K562 (cell line): Measurements from ENCODE around the gene CRIP1. TPM values are rescaled to one million over a fixed set of nuclear protein-coding genes. Genes with fewer than 3 reads are reported as not detected.

Source experiments
- ATAC-seq: fragments of 200-7000 bp; cut with Tn5 transposase; 3 replicates; pipeline ENCODE4 v1.9.1; 2020; ENCODE audit warnings: moderate library complexity
- BruUV-seq: library from RNA; stranded (reverse); fragments of 400-500 nt; replicated peaks from 2 replicates; lab custom pipeline; 2021; lab: Mats Ljungman, UMichigan
- CTCF ChIA-PET: fragments of 300-600 bp; formaldehyde crosslinking; extraction: SDS; loops from one replicate; lab custom pipeline; 2021; ENCODE audit warnings: low intra/inter-chr PET ratio; lab: Yijun Ruan, JAX
- POLR2A ChIA-PET: fragments of 300-600, 350-650 bp; sonication (Branson Sonifier 250); formaldehyde crosslinking; extraction: SDS; loops from one replicate; lab custom pipeline; 2021; ENCODE audit warnings: antibody characterized with exemption, inconsistent platforms; lab: Yijun Ruan, JAX
- DNase-seq, 4 experiments: peaks; one replicate each; pipeline versions ENCODE4 v3.0.0 to v3.0.0-alpha.2; 2011 to 2018; ENCODE audit warnings: low spot score in 3 of 4, mixed read lengths in 3 of 4; ENCODE audit errors: extremely low read depth in 1 of 4
- FAIRE-seq: peaks from 2 replicates; lab custom pipeline; 2011; peaks lifted over from hg19 to GRCh38; lab: Jason Lieb, UNC
- H2AFZ ChIP-seq: 2 replicates; pipeline ENCODE4 v1.6.0; 2011; ENCODE audit warnings: low read depth, low read length, control low read depth, inconsistent platforms
- H3K27ac ChIP-seq: fragments of 200-600 bp; 3 replicates; pipeline ENCODE4 v1.8.0; 2011; ENCODE audit warnings: low read depth, mild to moderate bottlenecking, control low read depth, inconsistent platforms, low read length, moderate library complexity, mixed read lengths; ENCODE audit errors: extremely low read depth
- H3K27me3 ChIP-seq, 2 experiments: fragments of 300-600 bp in 1 of 2; 2 replicates in 1 of 2; 3 replicates in 1 of 2; pipeline versions ENCODE4 v1.6.0 to v1.8.0; 2011; ENCODE audit warnings: inconsistent platforms in 2 of 2, low read length in 2 of 2, mild to moderate bottlenecking in 1 of 2, mixed read lengths in 1 of 2, moderate library complexity in 1 of 2; ENCODE audit not compliant: control insufficient read depth in 2 of 2, insufficient read depth in 2 of 2
- H3K36me3 ChIP-seq: fragments of 300-600 bp; 3 replicates; pipeline ENCODE4 v1.8.0; 2011; ENCODE audit warnings: mild to moderate bottlenecking, low read length, inconsistent platforms; ENCODE audit not compliant: control insufficient read depth, insufficient read depth
- H3K4me1 ChIP-seq, 2 experiments: fragments of 200-600 bp in 1 of 2; replicated peaks in 1 of 2; 2 replicates in 1 of 2; 3 replicates in 1 of 2; pipeline versions ENCODE4 v1.5.1 to v1.8.0; 2011; ENCODE audit warnings: inconsistent platforms in 2 of 2, low read length in 2 of 2, mild to moderate bottlenecking in 1 of 2, mixed read lengths in 1 of 2, moderate library complexity in 1 of 2; ENCODE audit not compliant: control insufficient read depth in 2 of 2, insufficient read depth in 2 of 2
- H3K4me2 ChIP-seq: 2 replicates; pipeline ENCODE4 v1.6.1; 2011; ENCODE audit warnings: low read length, control low read depth, inconsistent platforms, mixed read lengths; ENCODE audit not compliant: insufficient read depth
- H3K4me3 ChIP-seq: fragments of 200-600 bp; sonication (generic), shearing (Covaris generic); 2 replicates; pipeline ENCODE4 v1.5.1; 2016; ENCODE audit warnings: control low read depth, inconsistent platforms
- H3K79me2 ChIP-seq: fragments of 200-600 bp; 3 replicates; pipeline ENCODE4 v1.8.0; 2011; ENCODE audit warnings: low read length, inconsistent platforms; ENCODE audit not compliant: control insufficient read depth, insufficient read depth
- H3K9ac ChIP-seq, 2 experiments: 2 replicates each; pipeline versions ENCODE4 v1.6.0 to v1.6.1; 2011; ENCODE audit warnings: low read depth in 2 of 2, low read length in 2 of 2, control low read depth in 1 of 2, inconsistent platforms in 1 of 2, mild to moderate bottlenecking in 1 of 2, mixed read lengths in 1 of 2; ENCODE audit not compliant: insufficient read depth in 1 of 2
- H3K9me1 ChIP-seq: one replicate; pipeline ENCODE4 v1.6.0; 2011; ENCODE audit warnings: inconsistent platforms, mild to moderate bottlenecking, low read length, moderate library complexity; ENCODE audit not compliant: control insufficient read depth, insufficient read depth
- H3K9me3 ChIP-seq: replicated peaks from 2 replicates; pipeline ENCODE4 v1.5.1; 2011; ENCODE audit warnings: low read depth, low read length, inconsistent platforms; ENCODE audit not compliant: control insufficient read depth, insufficient read depth
- H4K20me1 ChIP-seq: replicated peaks from 2 replicates; pipeline ENCODE4 v1.6.1; 2011; ENCODE audit warnings: low read length, inconsistent platforms, mixed read lengths; ENCODE audit not compliant: control insufficient read depth, insufficient read depth
- DPF2 ChIP-seq: fragments of 450-650 bp; IDR thresholded peaks from 2 replicates; pipeline ENCODE4 v1.6.1; 2016
- FOXJ3 ChIP-seq: sonication (generic); formaldehyde crosslinking; IDR thresholded peaks from 2 replicates; pipeline ENCODE4 v1.4.0; 2020; ENCODE audit warnings: mild to moderate bottlenecking, missing genetic modification reagents
- HNRNPUL1 ChIP-seq: fragments of 200-400 bp; formaldehyde crosslinking; IDR thresholded peaks from 2 replicates; pipeline ENCODE4 v1.6.1; 2017; ENCODE audit warnings: low read length
- MED1 ChIP-seq: sonication (generic); formaldehyde crosslinking; IDR thresholded peaks from 2 replicates; pipeline ENCODE4 v1.8.1; 2023; ENCODE audit warnings: missing genetic modification reagents, borderline replicate concordance
- NUFIP1 ChIP-seq: fragments of 450-650 bp; IDR thresholded peaks from 2 replicates; pipeline ENCODE4 v1.6.1; 2018; ENCODE audit not compliant: partially characterized antibody
- XRCC4 ChIP-seq: IDR thresholded peaks from one replicate; pipeline ENCODE4 v1.6.1; 2011; ENCODE audit not compliant: insufficient read depth, insufficient read length; ENCODE audit errors: extremely low read depth
- YY1 ChIP-seq, 3 experiments: IDR thresholded peaks; 2 replicates each; pipeline ENCODE4 v1.6.1; 2011; ENCODE audit warnings: low read length in 2 of 3, mild to moderate bottlenecking in 2 of 3, moderate library complexity in 2 of 3, borderline replicate concordance in 1 of 3, control low read depth in 1 of 3, low read depth in 1 of 3; ENCODE audit not compliant: insufficient read depth in 3 of 3, insufficient replicate concordance in 2 of 3, control insufficient read depth in 1 of 3, insufficient read length in 1 of 3; ENCODE audit errors: extremely low read depth in 1 of 3
- ZNF76 ChIP-seq: fragments of 250-450 bp; sonication (Bioruptor Pico); IDR thresholded peaks from 2 replicates; pipeline ENCODE4 v1.4.0; 2020; ENCODE audit warnings: mild to moderate bottlenecking, moderate library complexity, borderline replicate concordance
- WGBS: fragments of 100-300 bp; shearing (Covaris generic); methylation state at CpG from one replicate; pipeline ENCODE4 v1.1.6; 2016; ENCODE audit warnings: low coverage, mixed read lengths; ENCODE audit not compliant: insufficient coverage; ENCODE audit errors: missing lambda C conversion rate; 5-methylcytosine and 5-hydroxymethylcytosine counted together
- in situ Hi-C: fragments of 300-500 bp; cut with MboI; formaldehyde crosslinking; loops from 4 replicates; pipeline ENCODE4 v1.15.0; 2018; ENCODE audit warnings: inconsistent platforms, mixed read lengths
- intact Hi-C: fragments of 100-400 bp; cut with micrococcal nuclease; formaldehyde crosslinking; loops from 2 replicates; pipeline ENCODE4 v1.14.2; 2022
- polyA plus RNA-seq, 8 experiments: library from polyadenylated mRNA; depleted of rRNA in 4 of 8; stranded (reverse) in 5 of 8; unstranded in 3 of 8; fragments of >200 nt; fragmentation: Nextera tagmentation in 2 of 8; fragmentation: Illumina TruSeq in 1 of 8; extraction: Ambion mirVana in 2 of 8; extraction: Trizol in 1 of 8; gene quantifications; 2 replicates each; pipeline versions ENCODE4 v1.2.1 to v1.2.3, GENCODE V29; 2011 to 2014; ENCODE audit warnings: inconsistent platforms in 1 of 8, missing spikeins in 1 of 8
- total RNA-seq, 7 experiments: library from RNA; depleted of rRNA in 6 of 7; stranded (reverse); fragments of >200 nt in 6 of 7; fragmentation: Illumina TruSeq in 2 of 7; extraction: Trizol in 2 of 7; gene quantifications; 2 replicates each; pipeline versions ENCODE4 v1.2.1 to v1.2.3, GENCODE V29; 2011 to 2021; ENCODE audit warnings: low replicate concordance in 1 of 7
- TF ChIP-seq, protein P1 (sequence below): fragments of 200-800 bp; sonication (Bioruptor generic); IDR thresholded peaks from 2 replicates; pipeline ENCODE4 v1.6.1; 2017; ENCODE audit warnings: missing genetic modification characterization, missing compliant biosample characterization
- TF ChIP-seq, protein P2 (sequence below), 2 experiments: fragments of 450-650 bp; formaldehyde crosslinking in 1 of 2; IDR thresholded peaks; 2 replicates each; pipeline versions ENCODE4 v1.4.0 to v1.6.1; 2014 to 2020; ENCODE audit warnings: mild to moderate bottlenecking in 2 of 2, borderline replicate concordance in 1 of 2, low read depth in 1 of 2

The CRIP1 gene
- total and polyA plus RNA-seq, 9 of the 15 experiments (the other 6 are each of a cell fraction or from before 2014, with no cell fraction given): 0.11 to 0.58 (median 0.14) TPM; not detected in 6

DNA sequence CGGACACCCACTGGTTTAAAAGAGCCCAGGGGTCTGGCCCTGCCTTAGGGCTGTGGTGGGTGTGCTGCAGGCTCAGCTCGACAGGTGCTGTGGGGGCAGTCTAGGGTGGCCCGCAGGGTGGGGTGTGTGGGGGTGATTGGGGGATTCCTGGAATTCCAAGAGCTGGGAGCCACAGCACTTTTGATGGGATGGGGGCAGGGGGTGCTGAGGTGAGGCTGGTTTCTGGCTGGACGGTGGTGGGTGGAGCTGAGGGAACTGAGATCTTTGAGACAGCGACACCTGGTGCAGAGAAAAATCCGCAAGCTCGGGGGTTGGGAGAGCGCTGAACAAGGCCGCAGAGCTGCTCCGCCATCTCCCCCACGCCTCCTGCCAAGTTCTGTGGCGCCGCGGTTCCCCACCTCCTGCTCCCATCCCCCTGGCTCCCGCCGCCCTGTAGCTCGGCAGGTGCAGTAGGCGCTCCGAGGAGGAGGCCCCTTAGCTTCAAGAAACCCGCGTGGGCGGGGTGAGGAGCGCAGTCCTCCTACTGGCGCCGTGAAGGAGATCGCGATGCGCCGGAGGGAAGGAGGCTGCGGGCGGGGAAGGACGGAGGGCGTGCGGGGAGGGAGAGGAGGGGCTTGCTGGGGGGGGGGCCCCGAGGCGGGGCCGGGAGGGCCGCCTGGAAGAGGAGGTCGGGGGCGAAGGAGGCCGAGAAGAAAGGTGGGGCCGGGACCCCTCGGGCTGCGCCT, 3.0 kb downstream of the CRIP1 start:
- Histone ChIP-seq H3K36me3 (peaks cover 2% of the 10 kb centered on the region; the same call in 1 of the 3 replicates), H3K27me3 (no peaks in the 10 kb centered on the region), H2AFZ (peak overlapping the region; percentile 87), H3K79me2 (peaks cover 5% of the 10 kb centered on the region; the same call in 2 of the 3 replicates), H4K20me1 (peaks cover 6% of the 10 kb centered on the region), H3K27ac (peak overlapping the region; percentile 80), H3K4me1 (peaks cover 6 to 87% of the 10 kb centered on the region in 2 experiments), H3K4me3 (peak overlapping the region; percentile 61), H3K9me1 (no peaks in the 10 kb centered on the region), H3K9me3 (no peaks in the 10 kb centered on the region), H3K9ac (peak overlapping the region; percentile 69 to 94), H3K4me2 (peak overlapping the region; percentile 78)
- intact Hi-C loops: loop anchor here (2.0 to 5.0 kb wide), 3 partner anchors 42 to 189 kb away; partner anchors contain the start of gene BRF1
- FAIRE-seq (peak; percentile 87), DNase-seq (peak; percentile 63 to 87 (median 64)), ATAC-seq (peak; percentile 53)
- in situ Hi-C loops: loop anchor here (5.0 kb wide), 1 partner anchor 117 kb away; no protein-coding TSS in a partner anchor
- ChIA-PET POLR2A (interaction anchor here (1.9 kb wide), 1 partner anchor 8 kb away, joined by 12 read pairs; no protein-coding TSS in a partner anchor), CTCF (interaction anchor here (0.7 to 2.0 kb wide), 3 partner anchors 8 to 119 kb away, joined by 3 to 16 read pairs (median 4); no protein-coding TSS in a partner anchor)
- BruUV-seq: no TSS peak
- 4% methylated on average over 12 of the region's 44 CpGs for WGBS
- TF ChIP-seq HNRNPUL1: no peak
- TF ChIP-seq, protein P1, sequence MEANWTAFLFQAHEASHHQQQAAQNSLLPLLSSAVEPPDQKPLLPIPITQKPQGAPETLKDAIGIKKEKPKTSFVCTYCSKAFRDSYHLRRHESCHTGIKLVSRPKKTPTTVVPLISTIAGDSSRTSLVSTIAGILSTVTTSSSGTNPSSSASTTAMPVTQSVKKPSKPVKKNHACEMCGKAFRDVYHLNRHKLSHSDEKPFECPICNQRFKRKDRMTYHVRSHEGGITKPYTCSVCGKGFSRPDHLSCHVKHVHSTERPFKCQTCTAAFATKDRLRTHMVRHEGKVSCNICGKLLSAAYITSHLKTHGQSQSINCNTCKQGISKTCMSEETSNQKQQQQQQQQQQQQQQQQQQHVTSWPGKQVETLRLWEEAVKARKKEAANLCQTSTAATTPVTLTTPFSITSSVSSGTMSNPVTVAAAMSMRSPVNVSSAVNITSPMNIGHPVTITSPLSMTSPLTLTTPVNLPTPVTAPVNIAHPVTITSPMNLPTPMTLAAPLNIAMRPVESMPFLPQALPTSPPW (CRISPR knock-in tag): peak; percentile 75
- TF ChIP-seq YY1 (IDR thresholded peaks at IDR 0.05; ENCODE audit: borderline replicate concordance in 1 of 3, control insufficient read depth in 1 of 3, extremely low read depth in 1 of 3, insufficient read depth in 3 of 3, insufficient read length in 1 of 3, insufficient replicate concordance in 2 of 3, low read depth in 1 of 3, low read length in 2 of 3): peak; percentile 10 to 59 (median 38)
- no peak for TF ChIP-seq FOXJ3 (CRISPR knock-in tag)
- TF ChIP-seq ZNF76: no peak
- no peak for TF ChIP-seq XRCC4
- TF ChIP-seq MED1 (CRISPR knock-in tag): no peak
- TF ChIP-seq DPF2: no peak
- TF ChIP-seq, protein P2, sequence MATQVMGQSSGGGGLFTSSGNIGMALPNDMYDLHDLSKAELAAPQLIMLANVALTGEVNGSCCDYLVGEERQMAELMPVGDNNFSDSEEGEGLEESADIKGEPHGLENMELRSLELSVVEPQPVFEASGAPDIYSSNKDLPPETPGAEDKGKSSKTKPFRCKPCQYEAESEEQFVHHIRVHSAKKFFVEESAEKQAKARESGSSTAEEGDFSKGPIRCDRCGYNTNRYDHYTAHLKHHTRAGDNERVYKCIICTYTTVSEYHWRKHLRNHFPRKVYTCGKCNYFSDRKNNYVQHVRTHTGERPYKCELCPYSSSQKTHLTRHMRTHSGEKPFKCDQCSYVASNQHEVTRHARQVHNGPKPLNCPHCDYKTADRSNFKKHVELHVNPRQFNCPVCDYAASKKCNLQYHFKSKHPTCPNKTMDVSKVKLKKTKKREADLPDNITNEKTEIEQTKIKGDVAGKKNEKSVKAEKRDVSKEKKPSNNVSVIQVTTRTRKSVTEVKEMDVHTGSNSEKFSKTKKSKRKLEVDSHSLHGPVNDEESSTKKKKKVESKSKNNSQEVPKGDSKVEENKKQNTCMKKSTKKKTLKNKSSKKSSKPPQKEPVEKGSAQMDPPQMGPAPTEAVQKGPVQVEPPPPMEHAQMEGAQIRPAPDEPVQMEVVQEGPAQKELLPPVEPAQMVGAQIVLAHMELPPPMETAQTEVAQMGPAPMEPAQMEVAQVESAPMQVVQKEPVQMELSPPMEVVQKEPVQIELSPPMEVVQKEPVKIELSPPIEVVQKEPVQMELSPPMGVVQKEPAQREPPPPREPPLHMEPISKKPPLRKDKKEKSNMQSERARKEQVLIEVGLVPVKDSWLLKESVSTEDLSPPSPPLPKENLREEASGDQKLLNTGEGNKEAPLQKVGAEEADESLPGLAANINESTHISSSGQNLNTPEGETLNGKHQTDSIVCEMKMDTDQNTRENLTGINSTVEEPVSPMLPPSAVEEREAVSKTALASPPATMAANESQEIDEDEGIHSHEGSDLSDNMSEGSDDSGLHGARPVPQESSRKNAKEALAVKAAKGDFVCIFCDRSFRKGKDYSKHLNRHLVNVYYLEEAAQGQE (IDR thresholded peaks at IDR 0.05; ENCODE audit: borderline replicate concordance): peak; percentile 53; the same call in 1 of the 2 replicates
- TF ChIP-seq, protein P2 (CRISPR knock-in tag; IDR thresholded peaks at IDR 0.05; ENCODE audit: low read depth): no peak
- no peak for TF ChIP-seq NUFIP1
